ENCODE data around the gene ARL5B.
"Not testable (repeated sequence)": the region's sequence is repeated elsewhere in the genome, so short reads cannot be mapped to it uniquely, and the experiment has no call there.

- TF ChIP-seq CTCF (IDR thresholded peaks at IDR 0.05 in 4 of 5, conservative IDR thresholded peaks at IDR 0.05 in 1 of 5); POLR2A (IDR thresholded peaks at IDR 0.05): not testable (repeated sequence)
Measured at GRCh38 chr10:18639719-18640118, 19.5 kb upstream of the ARL5B start.
